Activated naive CD4-positive, alpha-beta T cell treated with Interleukin-2 at 50 U/mL for 16 hours (primary cell): Measurements from ENCODE around the gene LRP6.
"Not testable (repeated sequence)": the region's sequence is repeated elsewhere in the genome, so short reads cannot be mapped to it uniquely, and the experiment has no call there.

Source experiments
- DNase-seq: peaks from one replicate; pipeline ENCODE4 v3.0.0-alpha.2; 2020

LRP6 gene

DNA sequence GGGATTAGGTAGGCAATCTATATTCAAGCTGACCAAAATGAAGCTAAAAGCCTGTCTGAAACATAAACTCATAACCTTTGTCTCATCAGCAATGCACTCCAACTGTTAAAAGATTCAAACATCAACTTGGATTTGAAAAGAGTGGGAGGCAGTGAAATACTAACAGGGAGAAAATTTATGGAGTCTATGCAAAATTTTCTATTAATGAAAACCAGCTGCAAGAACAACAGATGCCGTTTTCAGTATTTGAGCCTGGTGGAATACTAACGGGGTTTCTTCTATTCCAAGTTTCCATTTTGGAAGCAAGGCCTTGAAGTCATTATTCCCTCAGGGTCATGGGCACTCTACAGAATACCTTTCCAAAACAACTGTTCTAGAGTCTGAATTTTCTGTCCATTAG lies 88.3 kb downstream of the LRP6 start:
- DNase-seq, result no peak

DNA sequence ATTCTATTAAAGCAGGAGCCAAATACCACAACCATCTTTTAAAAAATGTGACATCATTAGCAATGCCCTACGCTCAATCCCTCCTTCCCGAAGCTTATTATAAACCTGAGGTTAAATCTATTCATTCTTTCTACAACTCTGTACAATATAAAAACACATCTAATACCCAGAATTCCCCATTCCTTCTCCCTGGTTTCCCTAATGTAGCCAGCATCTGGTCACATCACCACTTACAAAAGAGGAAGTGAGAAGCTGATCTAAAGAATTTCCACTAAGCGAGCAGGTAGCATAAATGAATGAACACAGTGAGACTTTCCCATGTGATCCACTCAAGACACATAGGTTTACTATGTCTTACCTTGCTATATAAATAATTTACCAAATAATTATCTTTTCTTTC lies 90.4 kb downstream of the LRP6 start:
- DNase-seq, result no peak

- DNase-seq, result no peak
These were observed 94.8 kb downstream of the LRP6 start for GRCh38 chr12:12171991-12172511.

GRCh38 chr12:12167847-12168246 lies 99.0 kb downstream of the LRP6 start:
- DNase-seq, result no peak

GRCh38 chr12:12166751-12167150 lies 100.1 kb downstream of the LRP6 start:
- DNase-seq, result no peak

DNA sequence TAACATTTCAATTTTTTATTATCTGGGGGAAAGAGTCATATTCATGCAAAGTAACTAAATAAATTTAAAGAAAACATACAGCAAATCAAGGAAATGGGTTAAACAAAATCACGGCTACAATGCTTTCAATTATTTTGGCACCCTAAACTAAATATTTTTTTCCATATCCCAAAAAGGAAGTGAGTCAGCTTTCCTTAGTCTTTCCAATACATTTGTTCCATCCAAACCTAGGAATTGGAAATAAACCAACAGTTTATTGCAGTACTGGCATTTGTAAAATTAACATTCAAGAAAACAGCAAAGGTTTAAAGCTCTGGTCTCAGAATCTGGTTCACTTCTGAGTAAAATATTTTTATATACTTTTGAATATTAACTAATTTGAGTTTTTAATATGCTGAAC lies 106.9 kb downstream of the LRP6 start:
- DNase-seq, result no peak

DNA sequence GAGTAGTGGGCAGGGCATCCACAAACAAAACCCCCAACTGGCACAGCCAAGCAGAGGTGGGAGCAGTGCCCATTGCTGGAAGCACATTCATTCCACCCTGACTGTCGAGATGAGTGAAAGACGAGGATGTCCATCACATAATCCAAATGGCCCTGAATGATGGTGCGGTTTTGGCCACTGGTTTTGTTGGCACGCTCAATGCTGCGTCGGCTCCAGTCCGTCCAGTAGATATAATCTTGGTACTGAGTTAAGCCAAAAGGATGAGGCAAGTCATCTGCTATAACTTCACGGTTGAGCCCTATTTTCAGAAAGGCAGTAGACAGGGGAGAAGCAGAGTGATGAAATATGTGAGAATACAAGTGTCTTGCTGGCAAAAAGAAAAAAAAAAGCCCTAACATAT lies 108.0 kb downstream of the LRP6 start:
- DNase-seq, result no peak

DNA sequence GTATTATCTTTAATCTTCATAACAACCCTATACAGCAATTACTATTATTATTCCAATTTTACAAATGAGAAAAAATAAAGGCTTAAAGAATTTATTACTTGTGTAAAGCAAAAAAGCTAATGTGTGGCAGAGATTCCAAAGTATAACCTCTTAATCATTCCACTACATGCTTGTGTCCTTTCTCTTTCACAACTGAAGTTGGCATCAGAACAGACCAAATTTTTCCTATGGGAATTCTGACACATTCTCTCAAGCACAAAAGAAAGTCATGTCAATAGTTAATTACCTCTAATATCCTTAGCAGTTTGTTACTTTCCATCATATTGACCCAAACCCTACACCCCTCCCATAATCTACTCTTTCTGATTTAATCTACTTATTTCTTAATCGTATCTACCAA lies 109.4 kb downstream of the LRP6 start:
- DNase-seq, result no peak

GRCh38 chr12:12156828-12157227 lies 110.0 kb downstream of the LRP6 start:
- DNase-seq, result no peak

GRCh38 chr12:12156116-12156515 lies 110.7 kb downstream of the LRP6 start:
- no peak for DNase-seq

GRCh38 chr12:12153596-12153995 lies 113.2 kb downstream of the LRP6 start:
- DNase-seq, result no peak

DNA sequence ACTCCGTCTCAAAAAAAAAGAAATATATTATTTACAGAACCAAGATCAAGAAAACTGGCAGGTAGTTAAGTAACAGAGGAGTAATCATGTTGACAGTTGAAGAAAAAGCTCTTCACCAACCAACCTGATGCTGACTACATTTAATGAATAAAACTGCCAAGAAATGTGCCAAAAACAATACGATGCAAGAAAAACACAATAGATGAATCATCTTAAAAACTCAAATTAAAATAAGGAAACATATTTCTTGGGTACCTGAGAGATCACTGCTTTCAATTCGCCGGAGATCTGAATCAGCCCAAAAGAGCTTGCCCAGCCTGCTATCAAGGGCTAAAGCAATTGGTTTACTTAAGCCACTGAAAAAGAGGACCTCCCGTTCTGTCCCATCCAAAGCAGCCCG lies 119.7 kb downstream of the LRP6 start:
- no peak for DNase-seq

GRCh38 chr12:12144531-12144930 lies 122.3 kb downstream of the LRP6 start:
- DNase-seq, result not testable (repeated sequence)

DNA sequence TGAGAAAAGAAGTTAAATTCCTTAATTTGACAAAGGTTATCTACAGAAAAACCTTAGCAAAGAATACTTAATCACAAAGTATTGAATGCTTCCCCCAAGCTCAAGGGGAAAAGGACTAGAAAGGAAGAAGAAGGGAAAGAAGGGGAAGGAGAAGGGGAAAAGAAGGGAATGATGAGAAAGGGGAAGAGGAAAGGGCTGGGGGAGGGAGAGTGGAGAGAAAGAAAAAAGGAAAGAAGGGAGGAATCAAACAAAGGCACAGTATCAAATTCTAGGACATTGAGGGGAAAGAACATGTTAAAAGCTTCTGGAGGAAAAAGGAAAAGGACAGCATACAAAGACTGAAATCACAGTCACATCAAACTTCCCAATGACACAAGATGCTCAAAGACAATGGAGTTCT lies 125.8 kb downstream of the LRP6 start:
- DNase-seq, result no peak

GRCh38 chr12:12138203-12139154 lies 128.4 kb downstream of the LRP6 start:
- no peak for DNase-seq

DNA sequence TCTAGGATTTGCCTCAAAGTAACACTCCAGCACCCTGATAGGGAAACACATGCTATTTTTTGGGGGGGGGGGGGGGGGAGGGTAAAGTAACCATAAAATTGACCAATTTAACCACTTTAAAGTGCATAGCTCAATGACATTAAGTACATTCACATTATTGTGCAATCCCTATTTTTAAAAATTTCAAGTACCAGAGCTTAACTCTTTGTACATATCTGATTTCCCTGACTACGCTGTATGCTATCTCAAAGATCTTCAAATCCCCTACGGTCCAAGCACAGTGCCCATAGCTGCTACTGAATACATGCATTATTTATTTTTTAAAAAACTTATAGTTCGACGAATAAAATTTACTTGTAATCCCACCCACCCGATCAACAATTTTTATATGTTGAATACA lies 133.1 kb downstream of the LRP6 start:
- DNase-seq, result no peak

DNA sequence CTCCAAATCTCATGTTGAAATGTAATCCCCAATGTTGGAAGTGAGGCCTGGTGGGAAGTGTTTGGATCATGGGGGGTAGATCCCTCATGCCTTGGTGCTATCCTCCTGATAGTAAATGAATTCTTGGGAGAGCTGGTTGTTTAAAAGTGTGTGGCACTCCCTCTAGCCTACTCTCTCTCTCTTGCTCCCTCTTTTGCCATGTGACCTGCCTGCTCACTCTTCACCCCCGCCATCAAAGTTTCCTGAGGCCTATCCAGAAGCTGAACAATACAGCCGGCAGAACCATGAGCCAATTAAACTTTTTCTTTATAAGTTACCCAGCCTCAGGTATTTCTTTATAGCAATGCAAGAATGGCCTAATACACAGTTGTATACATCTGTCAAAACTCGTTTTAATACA lies 133.6 kb downstream of the LRP6 start:
- DNase-seq, result no peak

DNA sequence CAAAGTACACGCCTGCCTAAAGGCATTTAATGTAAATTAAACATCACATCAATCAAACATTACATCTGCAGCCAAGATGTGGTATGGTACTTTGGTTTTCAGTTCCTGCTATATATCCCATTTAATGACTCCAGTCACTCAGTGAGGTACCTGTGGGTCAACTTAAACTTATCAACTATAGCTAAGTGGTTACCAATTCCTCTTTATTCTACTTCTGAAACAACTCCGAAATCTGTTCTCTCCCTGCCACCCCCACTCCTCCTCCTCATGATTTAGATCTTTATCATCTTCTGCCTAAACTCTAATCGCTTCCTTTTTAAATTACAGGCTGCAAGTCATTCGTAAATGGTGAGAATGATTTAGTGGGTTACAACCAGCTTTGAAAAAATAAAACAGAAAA lies 138.2 kb downstream of the LRP6 start:
- no peak for DNase-seq

DNA sequence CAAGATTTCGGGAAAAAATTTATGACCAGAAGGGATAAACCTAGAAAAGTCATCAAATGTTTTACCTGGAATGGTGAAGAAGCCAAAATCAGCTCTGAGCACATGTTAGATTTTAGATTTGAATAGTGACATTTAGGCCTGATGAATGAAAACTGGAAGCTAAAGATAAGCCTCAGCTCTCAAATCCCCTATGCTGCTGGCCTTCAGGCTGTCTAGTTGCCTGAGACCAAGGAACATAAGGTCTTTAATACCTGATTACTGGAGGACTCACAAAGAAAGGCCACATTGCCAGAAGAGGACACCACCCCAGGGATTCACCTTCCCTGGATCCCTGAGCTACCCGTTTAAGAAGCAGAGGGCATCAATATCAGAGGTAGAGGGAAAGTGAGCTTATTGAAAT lies 139.5 kb downstream of the LRP6 start:
- no peak for DNase-seq

GRCh38 chr12:12126551-12126950 lies 140.3 kb downstream of the LRP6 start:
- no peak for DNase-seq

- no peak for DNase-seq
These were observed 143.7 kb downstream of the LRP6 start for GRCh38 chr12:12123036-12123604.

DNA sequence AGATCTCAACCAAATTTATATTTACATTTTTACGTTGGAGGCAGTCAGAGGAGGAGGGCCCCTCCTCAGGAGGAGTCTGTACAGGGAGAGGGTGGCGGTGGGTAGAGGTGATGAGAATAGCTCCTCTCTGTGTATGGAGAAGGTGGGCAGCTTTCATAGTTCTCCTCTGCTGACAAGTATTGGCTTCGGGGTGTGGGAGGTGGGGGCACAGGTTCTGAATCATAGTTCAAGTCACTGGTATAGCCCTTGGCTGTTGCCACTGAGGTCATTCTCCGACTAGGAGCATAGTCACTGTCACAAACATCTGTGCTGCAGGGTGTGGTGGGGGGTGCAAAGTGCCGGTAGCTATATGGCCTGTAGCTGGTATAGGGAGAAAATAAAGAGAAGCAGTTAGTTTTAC lies 145.8 kb downstream of the LRP6 start:
- no peak for DNase-seq

DNA sequence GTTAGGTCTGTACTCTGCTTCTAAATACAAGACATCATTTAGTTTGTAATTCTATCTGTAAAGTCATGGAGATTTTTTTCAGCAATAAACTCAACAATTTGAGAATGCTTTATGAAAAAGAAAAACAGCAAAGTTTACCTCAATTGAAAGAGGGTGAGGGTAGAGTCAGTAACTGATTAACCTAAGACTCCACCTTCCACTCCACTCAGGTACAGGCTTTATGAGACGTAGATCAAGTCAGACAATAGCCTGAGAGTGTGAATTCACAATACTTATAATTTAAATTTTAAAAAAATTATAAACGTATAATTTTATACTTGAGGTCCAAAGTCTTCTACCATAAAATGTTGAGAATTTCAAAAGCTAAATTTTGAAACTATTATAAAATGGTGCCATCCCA lies 150.2 kb downstream of the LRP6 start:
- no peak for DNase-seq

DNA sequence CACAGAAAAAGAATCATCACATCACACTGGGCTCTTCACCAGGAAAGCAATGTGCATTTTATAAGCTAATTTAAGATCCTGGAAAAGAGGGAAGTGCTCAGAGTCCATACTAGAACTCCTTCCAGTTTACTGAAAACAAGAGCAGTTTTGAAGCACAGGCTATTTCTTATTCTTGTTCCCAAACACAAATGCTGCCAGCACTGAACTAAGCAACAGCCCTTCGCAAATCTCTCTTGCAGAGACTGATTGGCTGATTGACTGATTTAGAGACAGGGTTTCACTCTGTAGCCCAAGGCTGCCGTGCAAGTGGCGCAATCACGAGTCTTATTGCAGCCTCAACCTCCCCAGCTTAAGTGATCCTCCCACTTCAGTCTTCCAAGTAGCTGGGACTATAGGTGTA lies 151.3 kb downstream of the LRP6 start:
- no peak for DNase-seq
